ENCODE data around the gene IGF2R.

- TF ChIP-seq CTCF (IDR thresholded peaks at IDR 0.05), result no peak
- no peak for TF ChIP-seq POLR2A (IDR thresholded peaks at IDR 0.05)
Measured at GRCh38 chr6:160010067-160010466, 41.2 kb downstream of the IGF2R start.

Data from vagina (tissue), 2 donors.